HepG2 (cell line): ENCODE results near the gene CPB2. TPM values are rescaled to one million over a fixed set of nuclear protein-coding genes. Genes with fewer than 3 reads are reported as not detected.

Experiments
- ATAC-seq: fragments of 200-7000 bp; cut with Tn5 transposase; 3 replicates; pipeline ENCODE4 v1.9.1; 2020; ENCODE audit warnings: mild to moderate bottlenecking, moderate library complexity
- BruUV-seq: library from RNA; stranded (reverse); fragments of 400-500 nt; replicated peaks from 2 replicates; lab custom pipeline; 2021; lab: Mats Ljungman, UMichigan
- CTCF ChIA-PET: fragments of 300-600 bp; formaldehyde crosslinking; extraction: SDS; loops from one replicate; lab custom pipeline; 2021; ENCODE audit warnings: low total read pairs, inconsistent platforms, low intra/inter-chr PET ratio; lab: Yijun Ruan, JAX
- POLR2A ChIA-PET: fragments of 350-600 bp; sonication (Branson Sonifier 250); formaldehyde crosslinking; loops from one replicate; lab custom pipeline; 2020; ENCODE audit warnings: antibody characterized with exemption, inconsistent platforms; lab: Yijun Ruan, JAX
- DNase-seq: peaks from one replicate; pipeline ENCODE4 v3.0.0-alpha.2; 2015; ENCODE audit warnings: low spot score
- FAIRE-seq: peaks from 3 replicates; lab custom pipeline; 2011; peaks lifted over from hg19 to GRCh38; lab: Jason Lieb, UNC
- H2AFZ ChIP-seq: one replicate; pipeline ENCODE4 v1.6.1; 2011; ENCODE audit warnings: low read length, inconsistent platforms
- H3K27ac ChIP-seq: fragments of 300-600 bp; 3 replicates; pipeline ENCODE4 v1.8.0; 2011; ENCODE audit warnings: mixed run types, mild to moderate bottlenecking, mixed read lengths, low read length, inconsistent platforms; ENCODE audit not compliant: insufficient read depth; ENCODE audit errors: extremely low read length
- H3K27me3 ChIP-seq, 2 experiments: fragments of 200-600 bp in 1 of 2; 2 replicates in 1 of 2; 3 replicates in 1 of 2; pipeline versions ENCODE4 v1.6.0 to v1.8.0; 2011; ENCODE audit warnings: low read length in 2 of 2, mild to moderate bottlenecking in 2 of 2, moderate library complexity in 2 of 2, inconsistent platforms in 1 of 2; ENCODE audit not compliant: insufficient read depth in 2 of 2, control insufficient read depth in 1 of 2
- H3K36me3 ChIP-seq, 2 experiments: fragments of 200-600 bp in 1 of 2; replicated peaks in 1 of 2; 2 replicates in 1 of 2; 3 replicates in 1 of 2; pipeline versions ENCODE4 v1.5.1 to v1.8.0; 2011; ENCODE audit warnings: low read length in 2 of 2, inconsistent platforms in 1 of 2; ENCODE audit not compliant: insufficient read depth in 2 of 2, control insufficient read depth in 1 of 2
- H3K4me1 ChIP-seq: 2 replicates; pipeline ENCODE4 v1.5.1; 2012; ENCODE audit warnings: low read length, inconsistent platforms; ENCODE audit not compliant: insufficient read depth
- H3K4me2 ChIP-seq: 2 replicates; pipeline ENCODE4 v1.6.0; 2011; ENCODE audit warnings: low read depth, low read length, inconsistent platforms
- H3K4me3 ChIP-seq, 3 experiments: fragments of 200-600 bp in 1 of 3; sonication (generic), shearing (Covaris generic) in 1 of 3; replicated peaks in 1 of 3; 2 replicates each; pipeline ENCODE4 v1.5.1; 2011 to 2016; ENCODE audit warnings: low read length in 3 of 3, inconsistent platforms in 2 of 3, low read depth in 2 of 3, mild to moderate bottlenecking in 2 of 3, control low read depth in 1 of 3, mixed read lengths in 1 of 3; ENCODE audit not compliant: insufficient read depth in 1 of 3
- H3K79me2 ChIP-seq: one replicate; pipeline ENCODE4 v1.6.1; 2011; ENCODE audit warnings: low read length, inconsistent platforms; ENCODE audit not compliant: insufficient read depth
- H3K9ac ChIP-seq: 2 replicates; pipeline ENCODE4 v1.6.0; 2011; ENCODE audit warnings: mild to moderate bottlenecking, low read depth, low read length, inconsistent platforms; ENCODE audit not compliant: insufficient read depth
- H3K9me3 ChIP-seq: 2 replicates; pipeline ENCODE4 v1.5.1; 2012; ENCODE audit warnings: mild to moderate bottlenecking, low read length
- H4K20me1 ChIP-seq: 2 replicates; pipeline ENCODE4 v1.6.0; 2011; ENCODE audit warnings: inconsistent platforms, mild to moderate bottlenecking, low read length, moderate library complexity; ENCODE audit not compliant: insufficient read depth
- CEBPB ChIP-seq: IDR thresholded peaks from 2 replicates; pipeline ENCODE4 v1.6.1; 2011; ENCODE audit warnings: low read depth, low read length, improper control_type of control experiment, borderline replicate concordance
- ELF3 ChIP-seq: IDR thresholded peaks from 2 replicates; pipeline ENCODE4 v1.6.1; 2016; ENCODE audit warnings: missing genetic modification reagents, missing compliant biosample characterization
- HMG20A ChIP-seq: IDR thresholded peaks from 2 replicates; pipeline ENCODE4 v1.6.1; 2016; ENCODE audit warnings: borderline replicate concordance
- HOXD1 ChIP-seq: sonication (generic); formaldehyde crosslinking; IDR thresholded peaks from 2 replicates; pipeline ENCODE4 v1.5.0; 2020; ENCODE audit warnings: missing genetic modification reagents
- IKZF4 ChIP-seq: sonication (generic); formaldehyde crosslinking; IDR thresholded peaks from 2 replicates; pipeline ENCODE4 v1.5.1; 2020; ENCODE audit warnings: borderline replicate concordance, mild to moderate bottlenecking, low read depth, missing genetic modification reagents; ENCODE audit errors: not compliant biosample characterization
- MEF2D ChIP-seq: sonication (generic); formaldehyde crosslinking; IDR thresholded peaks from 2 replicates; pipeline ENCODE4 v1.5.1; 2020; ENCODE audit warnings: mild to moderate bottlenecking, missing genetic modification reagents
- MIXL1 ChIP-seq: IDR thresholded peaks from 2 replicates; pipeline ENCODE4 v1.6.1; 2016
- PRPF4 ChIP-seq: fragments of 200-400 bp; formaldehyde crosslinking; IDR thresholded peaks from 2 replicates; pipeline ENCODE4 v1.6.1; 2016; ENCODE audit warnings: low read length, low read depth; ENCODE audit not compliant: poor library complexity, severe bottlenecking
- TFDP1 ChIP-seq: IDR thresholded peaks from 2 replicates; pipeline ENCODE4 v1.6.1; 2016; ENCODE audit warnings: missing compliant biosample characterization, missing genetic modification reagents, borderline replicate concordance
- UBTF ChIP-seq: sonication (generic); formaldehyde crosslinking; IDR thresholded peaks from 2 replicates; pipeline ENCODE4 v1.4.0; 2020; ENCODE audit warnings: mild to moderate bottlenecking, missing genetic modification reagents
- ZNF256 ChIP-seq: sonication (generic); formaldehyde crosslinking; conservative IDR thresholded peaks from 2 replicates; pipeline ENCODE4 v1.4.0; 2020; ENCODE audit warnings: missing genetic modification reagents
- ZNF362 ChIP-seq: sonication (generic); formaldehyde crosslinking; IDR thresholded peaks from 2 replicates; pipeline ENCODE4 v1.4.0; 2020; ENCODE audit warnings: missing genetic modification reagents, mild to moderate bottlenecking, borderline replicate concordance
- ZNF430 ChIP-seq: sonication (generic); formaldehyde crosslinking; IDR thresholded peaks from 2 replicates; pipeline ENCODE4 v1.9.0; 2021; ENCODE audit warnings: mild to moderate bottlenecking, missing genetic modification reagents
- WGBS: methylation state at CpG from one replicate; pipeline ENCODE4 v1.1.6; 2017; ENCODE audit warnings: low lambda C conversion rate; 5-methylcytosine and 5-hydroxymethylcytosine counted together
- in situ Hi-C: cut with HindIII; loops from 2 replicates; pipeline ENCODE4 v1.10.0; 2017; ENCODE audit warnings: low pct_unique_long_range_greater_than_20kb; ENCODE audit not compliant: extremely low pct_ligation_motif_present
- intact Hi-C: fragments of 100-400 bp; cut with micrococcal nuclease; formaldehyde crosslinking; loops from one replicate; pipeline ENCODE4 v1.10.0; 2022; ENCODE audit not compliant: unreplicated experiment
- polyA plus RNA-seq, 8 experiments: library from polyadenylated mRNA; depleted of rRNA in 3 of 8; stranded (reverse) in 7 of 8; unstranded in 1 of 8; fragments of >200 nt; fragmentation: Illumina TruSeq in 4 of 8; extraction: Trizol in 4 of 8; gene quantifications; 2 replicates each; pipeline versions ENCODE4 v1.2.1 to v1.2.3, GENCODE V29; 2011 to 2016; ENCODE audit warnings: low read depth in 4 of 8, missing spikeins in 1 of 8, mixed read lengths in 1 of 8; ENCODE audit not compliant: insufficient read depth in 1 of 8
- total RNA-seq, 5 experiments: library from RNA; depleted of rRNA; stranded (reverse); fragments of >200 nt; fragmentation: Illumina TruSeq; extraction: Trizol; gene quantifications; 2 replicates each; pipeline ENCODE4 v1.2.3, GENCODE V29; 2016; ENCODE audit warnings: low read depth in 1 of 5
- TF ChIP-seq, protein P1 (sequence below): sonication (generic); formaldehyde crosslinking; IDR thresholded peaks from 2 replicates; pipeline ENCODE4 v1.4.0; 2020; ENCODE audit warnings: missing genetic modification reagents, borderline replicate concordance
- TF ChIP-seq, protein P2 (sequence below): sonication (generic); formaldehyde crosslinking; IDR thresholded peaks from 2 replicates; pipeline ENCODE4 v1.8.0; 2023; ENCODE audit warnings: mild to moderate bottlenecking, missing genetic modification reagents

Gene CPB2
- total and polyA plus RNA-seq, 2 of the 13 experiments (the other 11 are each of a cell fraction or from before 2014, with no cell fraction given), result 125 to 140 TPM

DNA sequence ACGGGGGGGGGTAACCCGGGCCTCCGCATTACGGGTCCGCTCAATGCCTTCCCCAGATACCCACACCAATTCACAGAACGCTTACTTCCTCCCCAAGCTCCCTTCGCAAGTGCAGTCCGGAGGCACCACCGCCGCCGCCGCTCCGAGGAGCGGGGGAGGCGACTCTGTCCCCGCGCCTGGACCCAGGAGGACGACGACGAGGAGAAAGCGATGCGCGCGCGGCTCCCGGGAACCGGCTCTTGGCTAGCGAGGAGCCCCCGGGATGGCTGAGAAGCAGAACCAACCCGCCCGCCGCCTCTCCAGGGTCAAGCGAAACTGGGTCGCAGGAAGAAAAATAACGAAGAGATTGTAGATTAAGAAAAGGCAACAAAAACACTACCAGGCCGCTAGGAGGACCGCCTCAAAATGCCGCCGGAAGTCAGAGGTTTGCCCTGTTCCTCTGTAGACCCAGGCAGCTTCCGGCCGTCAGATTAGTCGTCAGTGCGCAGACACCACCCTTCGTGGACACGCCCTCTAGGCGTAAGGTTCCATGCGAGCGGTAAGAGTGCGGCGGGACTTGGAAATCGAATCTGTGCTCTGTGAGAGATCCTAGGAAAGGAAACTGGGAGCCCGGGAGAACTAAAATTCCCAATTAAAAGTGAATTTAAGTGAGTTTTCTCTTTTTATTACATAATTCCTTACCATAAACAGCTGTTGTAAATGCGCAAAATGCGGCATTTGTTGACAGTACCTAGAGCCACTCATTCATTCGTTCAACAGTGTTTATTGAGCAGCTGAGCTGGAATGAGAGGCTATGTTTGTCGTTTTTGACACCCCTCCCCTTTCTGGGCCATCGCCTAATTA is 52.3 kb downstream of the CPB2 start, which contains the start of gene ZC3H13 (continued):
- TF ChIP-seq MEF2D, result peak; percentile 79; the same call in 1 of the 2 replicates
- no peak; the same call in 1 of the 2 replicates for TF ChIP-seq UBTF (CRISPR knock-in tag)
- no peak for TF ChIP-seq MIXL1 (CRISPR knock-in tag)
- 0 out of 2 replicates have a peak, but pooled peaks have one; percentile 28 for TF ChIP-seq ZNF362 (CRISPR knock-in tag)
- TF ChIP-seq HOXD1 (CRISPR knock-in tag), result no peak
- no peak for TF ChIP-seq IKZF4 (CRISPR knock-in tag)

GRCh38 chr13:46051968-46052318 is 52.9 kb downstream of the CPB2 start:
- no peak overlapping the region for H2AFZ ChIP-seq
- in situ Hi-C loops, result no loop called here
- TF ChIP-seq ELF3 (peak; percentile 4; the same call in 1 of the 2 replicates), HMG20A (CRISPR knock-in tag) (no peak), TFDP1 (CRISPR knock-in tag) (no peak), PRPF4 (no peak), ZNF430 (CRISPR knock-in tag) (no peak), ZNF256 (CRISPR knock-in tag) (no peak), CEBPB (no peak)
- TF ChIP-seq, protein P1, sequence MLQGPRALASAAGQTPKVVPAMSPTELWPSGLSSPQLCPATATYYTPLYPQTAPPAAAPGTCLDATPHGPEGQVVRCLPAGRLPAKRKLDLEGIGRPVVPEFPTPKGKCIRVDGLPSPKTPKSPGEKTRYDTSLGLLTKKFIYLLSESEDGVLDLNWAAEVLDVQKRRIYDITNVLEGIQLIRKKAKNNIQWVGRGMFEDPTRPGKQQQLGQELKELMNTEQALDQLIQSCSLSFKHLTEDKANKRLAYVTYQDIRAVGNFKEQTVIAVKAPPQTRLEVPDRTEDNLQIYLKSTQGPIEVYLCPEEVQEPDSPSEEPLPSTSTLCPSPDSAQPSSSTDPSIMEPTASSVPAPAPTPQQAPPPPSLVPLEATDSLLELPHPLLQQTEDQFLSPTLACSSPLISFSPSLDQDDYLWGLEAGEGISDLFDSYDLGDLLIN, result no peak
- TF ChIP-seq, protein P2, sequence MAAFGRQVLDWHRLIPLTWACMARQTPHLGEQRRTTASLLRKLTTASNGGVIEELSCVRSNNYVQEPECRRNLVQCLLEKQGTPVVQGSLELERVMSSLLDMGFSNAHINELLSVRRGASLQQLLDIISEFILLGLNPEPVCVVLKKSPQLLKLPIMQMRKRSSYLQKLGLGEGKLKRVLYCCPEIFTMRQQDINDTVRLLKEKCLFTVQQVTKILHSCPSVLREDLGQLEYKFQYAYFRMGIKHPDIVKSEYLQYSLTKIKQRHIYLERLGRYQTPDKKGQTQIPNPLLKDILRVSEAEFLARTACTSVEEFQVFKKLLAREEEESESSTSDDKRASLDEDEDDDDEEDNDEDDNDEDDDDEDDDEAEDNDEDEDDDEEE (CRISPR knock-in tag), result no peak

More at GRCh38 chr13:46051968-46052318, 52.9 kb downstream of the CPB2 start:
- FAIRE-seq (no peak), DNase-seq (no peak), ATAC-seq (peak; percentile 30; the same call in 2 of the 3 replicates)
- H3K4me2 ChIP-seq, result peak overlapping the region; percentile 85
- H3K9ac ChIP-seq, result peak overlapping the region; percentile 88
- H3K36me3 ChIP-seq, result peaks cover 3 to 5% of the 10 kb centered on the region in 2 experiments; a peak in 3 of 5 replicates
- ChIA-PET CTCF (no interaction called here), POLR2A (interaction anchor here (1.1 to 1.5 kb wide), 2 partner anchors 15 to 53 kb away, joined by 4 to 6 read pairs; partner anchors contain the start of gene CPB2)
- peaks cover 31% of the 10 kb centered on the region for H3K4me1 ChIP-seq
- no peaks in the 10 kb centered on the region; a peak in 1 of 5 replicates for H3K27me3 ChIP-seq
- H3K4me3 ChIP-seq, result peak overlapping the region; percentile 84 to 99 (median 87)
- H3K9me3 ChIP-seq, result no peaks in the 10 kb centered on the region
- intact Hi-C loops, result loop anchor here (5.0 kb wide), 2 partner anchors 55 to 75 kb away; partner anchors contain the start of gene CPB2
- H4K20me1 ChIP-seq, result peaks cover 10% of the 10 kb centered on the region
- BruUV-seq, result TSS peak; percentile 61
- peak overlapping the region; percentile 87 for H3K27ac ChIP-seq
- 1% methylated on average over 7 of the region's 7 CpGs for WGBS
- H3K79me2 ChIP-seq, result peaks cover 53% of the 10 kb centered on the region
